ENCODE results near the gene TREX2.

Gene TREX2

DNA sequence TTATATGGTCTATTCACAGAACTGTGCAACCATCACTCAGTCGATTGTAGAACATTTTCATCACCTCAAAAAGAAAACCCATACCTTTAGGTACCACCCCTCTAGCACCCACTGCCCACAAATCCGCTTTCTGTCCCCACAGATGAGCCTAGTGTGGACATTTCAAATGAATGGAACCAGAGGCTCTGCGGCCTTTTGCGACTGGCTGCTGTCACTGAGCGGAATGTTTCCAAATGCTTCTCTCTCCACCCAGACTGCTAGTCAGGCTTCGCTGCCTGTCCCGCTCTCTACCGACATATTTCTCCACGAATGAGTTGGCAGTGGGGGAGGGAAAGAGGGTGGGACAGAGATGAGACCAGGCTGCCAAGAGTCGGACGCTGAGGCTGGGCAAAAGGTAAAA lies 47.2 kb upstream of the TREX2 start:
- no peaks in the 10 kb centered on the region for H3K79me2 ChIP-seq (ENCODE audit: control insufficient read depth, insufficient read depth, low read length, poor library complexity)
- no peak overlapping the region for H2BK120ac ChIP-seq (ENCODE audit: insufficient read depth, low read length, poor library complexity)
- H2AFZ ChIP-seq (ENCODE audit: insufficient read depth, low read length, poor library complexity), result no peak overlapping the region
- no CpG with 5 or more reads among the region's 11 CpGs for WGBS (ENCODE audit: extremely low coverage, insufficient coverage, insufficient read length)
- no peak overlapping the region for H3K14ac ChIP-seq (ENCODE audit: low read length)
- H3K27me3 ChIP-seq (ENCODE audit: insufficient read depth, low read length), result no peaks in the 10 kb centered on the region
- H3K4me2 ChIP-seq (ENCODE audit: low read length), result no peak overlapping the region
- no peak overlapping the region for H3K9ac ChIP-seq (ENCODE audit: low read length)
- no peaks in the 10 kb centered on the region for H3K9me3 ChIP-seq (ENCODE audit: insufficient read depth, low read depth, low read length)
- H3K36me3 ChIP-seq (ENCODE audit: control insufficient read depth in 1 of 2, insufficient read depth in 2 of 2, low read length in 2 of 2), result no peaks in the 10 kb centered on the region
- peaks cover 10% of the 10 kb centered on the region for H3K79me1 ChIP-seq (ENCODE audit: low read length)
- no peak overlapping the region for H3K4me3 ChIP-seq (ENCODE audit: low read depth, low read length)
- H3K23ac ChIP-seq (ENCODE audit: low read length), result no peak overlapping the region
- H3K18ac ChIP-seq (ENCODE audit: low read length), result no peak overlapping the region
- no peak overlapping the region for H3K27ac ChIP-seq (ENCODE audit: low read depth, low read length)
- no peak overlapping the region for H4K12ac ChIP-seq (ENCODE audit: low read depth, low read length)
- H3K4ac ChIP-seq (ENCODE audit: low read depth, low read length), result no peak overlapping the region
- no peak overlapping the region for H2AK5ac ChIP-seq (ENCODE audit: low read length)
- H2BK5ac ChIP-seq (ENCODE audit: low read depth, low read length, poor library complexity), result no peak overlapping the region
- peak in 1 of 2 donors; percentile 50 for DNase-seq
- H4K91ac ChIP-seq (ENCODE audit: low read depth, low read length), result no peak overlapping the region
- no peak overlapping the region for H4K8ac ChIP-seq (ENCODE audit: low read depth, low read length)
- peaks cover 5 to 8% of the 10 kb centered on the region in 2 experiments for H3K4me1 ChIP-seq (ENCODE audit: control insufficient read depth in 1 of 2, insufficient read depth in 2 of 2, low read length in 2 of 2)
- H2BK12ac ChIP-seq (ENCODE audit: low read length), result no peak overlapping the region

DNA sequence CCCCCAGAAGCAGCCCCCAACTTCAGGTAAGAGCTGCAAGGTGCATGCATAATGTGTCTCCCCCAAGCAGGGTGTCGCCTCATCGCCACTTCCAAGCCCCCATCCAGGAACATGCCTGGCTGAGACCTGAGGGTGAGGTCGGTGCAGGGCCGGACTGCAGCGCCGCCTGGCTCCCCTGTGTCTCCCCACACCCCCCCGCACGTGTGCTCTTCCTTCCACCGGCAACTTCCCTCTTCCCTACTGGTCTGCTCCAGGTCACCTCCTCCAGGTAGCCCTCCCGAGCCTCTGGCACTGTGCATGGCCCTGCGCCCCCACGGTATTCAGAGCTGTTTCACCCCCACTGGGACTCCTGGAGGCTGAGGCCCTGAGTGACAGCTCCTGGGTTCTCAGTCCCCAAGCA lies 46.7 kb upstream of the TREX2 start:
- no peaks in the 10 kb centered on the region for H3K79me2 ChIP-seq (ENCODE audit: control insufficient read depth, insufficient read depth, low read length, poor library complexity)

DNA sequence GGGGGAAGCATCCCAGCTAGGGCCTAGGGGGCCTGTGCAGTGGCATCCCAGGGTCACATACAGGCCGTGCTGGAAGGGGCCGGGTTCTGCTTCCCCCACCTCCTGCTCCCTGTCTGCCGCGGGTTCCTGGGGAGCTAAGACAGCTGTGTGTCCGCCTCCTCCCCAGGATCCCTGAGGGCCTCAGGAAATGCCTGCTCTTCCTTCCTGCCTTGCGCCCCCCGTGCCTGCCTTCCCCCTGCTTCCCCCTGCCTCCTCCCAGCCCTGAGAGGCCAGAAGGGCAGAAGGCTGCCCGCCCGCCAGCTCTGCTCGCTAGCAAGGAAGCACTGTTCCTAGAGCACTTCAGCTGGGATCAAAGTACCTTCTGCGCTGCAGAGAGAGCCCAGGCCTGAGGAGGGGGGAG lies 46.1 kb upstream of the TREX2 start:
- Histone ChIP-seq H2AFZ (ENCODE audit: insufficient read depth, low read length, poor library complexity) (no peak overlapping the region), H3K23ac (ENCODE audit: low read length) (no peak overlapping the region), H3K14ac (ENCODE audit: low read length) (no peak overlapping the region), H3K27ac (ENCODE audit: low read depth, low read length) (no peak overlapping the region), H3K27me3 (ENCODE audit: insufficient read depth, low read length) (no peaks in the 10 kb centered on the region), H4K8ac (ENCODE audit: low read depth, low read length) (no peak overlapping the region), H3K4me1 (ENCODE audit: control insufficient read depth in 1 of 2, insufficient read depth in 2 of 2, low read length in 2 of 2) (peaks cover 7 to 16% of the 10 kb centered on the region in 2 experiments), H3K36me3 (ENCODE audit: control insufficient read depth in 1 of 2, insufficient read depth in 2 of 2, low read length in 2 of 2) (no peaks in the 10 kb centered on the region), H3K18ac (ENCODE audit: low read length) (no peak overlapping the region), H3K4me3 (ENCODE audit: low read depth, low read length) (no peak overlapping the region), H4K91ac (ENCODE audit: low read depth, low read length) (peak overlapping the region; percentile 40), H3K79me1 (ENCODE audit: low read length) (peaks cover 16% of the 10 kb centered on the region), H2BK12ac (ENCODE audit: low read length) (no peak overlapping the region), H3K4ac (ENCODE audit: low read depth, low read length) (no peak overlapping the region), H2AK5ac (ENCODE audit: low read length) (no peak overlapping the region), H2BK5ac (ENCODE audit: low read depth, low read length, poor library complexity) (no peak overlapping the region), H3K9ac (ENCODE audit: low read length) (no peak overlapping the region), H4K12ac (ENCODE audit: low read depth, low read length) (no peak overlapping the region), H2BK120ac (ENCODE audit: insufficient read depth, low read length, poor library complexity) (no peak overlapping the region), H3K9me3 (ENCODE audit: insufficient read depth, low read depth, low read length) (no peaks in the 10 kb centered on the region), H3K4me2 (ENCODE audit: low read length) (no peak overlapping the region), H3K79me2 (ENCODE audit: control insufficient read depth, insufficient read depth, low read length, poor library complexity) (no peaks in the 10 kb centered on the region)
- no peak for DNase-seq
- no CpG with 5 or more reads among the region's 11 CpGs for WGBS (ENCODE audit: extremely low coverage, insufficient coverage, insufficient read length)

More for the DNA sequence above, 46.7 kb upstream of the TREX2 start:
- Histone ChIP-seq H2BK120ac (ENCODE audit: insufficient read depth, low read length, poor library complexity) (no peak overlapping the region), H3K14ac (ENCODE audit: low read length) (no peak overlapping the region), H3K9me3 (ENCODE audit: insufficient read depth, low read depth, low read length) (no peaks in the 10 kb centered on the region), H3K23ac (ENCODE audit: low read length) (no peak overlapping the region), H4K8ac (ENCODE audit: low read depth, low read length) (no peak overlapping the region), H4K12ac (ENCODE audit: low read depth, low read length) (no peak overlapping the region), H3K4me1 (ENCODE audit: control insufficient read depth in 1 of 2, insufficient read depth in 2 of 2, low read length in 2 of 2) (peaks cover 7 to 14% of the 10 kb centered on the region in 2 experiments), H3K9ac (ENCODE audit: low read length) (no peak overlapping the region), H3K79me1 (ENCODE audit: low read length) (peaks cover 15% of the 10 kb centered on the region), H3K36me3 (ENCODE audit: control insufficient read depth in 1 of 2, insufficient read depth in 2 of 2, low read length in 2 of 2) (no peaks in the 10 kb centered on the region), H4K91ac (ENCODE audit: low read depth, low read length) (no peak overlapping the region), H3K4me2 (ENCODE audit: low read length) (no peak overlapping the region), H3K4me3 (ENCODE audit: low read depth, low read length) (no peak overlapping the region), H3K4ac (ENCODE audit: low read depth, low read length) (no peak overlapping the region), H3K27ac (ENCODE audit: low read depth, low read length) (no peak overlapping the region), H3K18ac (ENCODE audit: low read length) (no peak overlapping the region), H2AFZ (ENCODE audit: insufficient read depth, low read length, poor library complexity) (no peak overlapping the region), H3K27me3 (ENCODE audit: insufficient read depth, low read length) (no peaks in the 10 kb centered on the region), H2BK5ac (ENCODE audit: low read depth, low read length, poor library complexity) (no peak overlapping the region), H2AK5ac (ENCODE audit: low read length) (no peak overlapping the region), H2BK12ac (ENCODE audit: low read length) (no peak overlapping the region)
- no peak for DNase-seq
- WGBS (ENCODE audit: extremely low coverage, insufficient coverage, insufficient read length), result no CpG with 5 or more reads among the region's 12 CpGs

DNA sequence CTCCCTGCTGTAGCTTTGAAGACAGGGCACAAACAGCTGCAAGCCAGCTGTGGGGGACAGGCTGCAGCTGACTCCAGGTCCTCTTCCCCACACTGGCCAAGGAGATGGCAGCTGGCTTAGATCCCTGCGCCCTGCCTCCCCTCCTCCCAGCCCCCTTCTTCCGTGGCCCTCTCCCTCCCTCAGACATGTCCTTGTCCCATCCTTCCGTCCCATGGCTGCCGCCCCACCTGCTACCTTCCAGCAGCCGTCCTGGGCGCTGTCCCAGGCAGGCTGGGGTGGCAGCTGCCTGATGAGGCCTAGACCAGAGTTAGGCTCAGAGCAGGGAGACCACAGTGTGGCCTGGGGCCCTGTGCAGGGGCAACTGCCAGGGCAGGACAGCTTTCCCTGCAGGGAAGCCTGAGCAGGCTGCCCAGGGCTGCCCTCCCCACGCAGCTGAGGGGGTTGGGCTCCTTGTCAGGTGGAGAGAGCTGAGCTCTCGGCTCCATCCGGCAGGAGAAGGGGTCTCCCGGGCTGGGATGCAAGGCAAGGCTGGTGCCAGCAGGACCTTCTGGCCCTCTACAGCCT lies 45.6 kb upstream of the TREX2 start:
- Histone ChIP-seq H3K23ac (ENCODE audit: low read length) (no peak overlapping the region), H3K79me1 (ENCODE audit: low read length) (peaks cover 16% of the 10 kb centered on the region), H3K18ac (ENCODE audit: low read length) (no peak overlapping the region), H3K4me1 (ENCODE audit: control insufficient read depth in 1 of 2, insufficient read depth in 2 of 2, low read length in 2 of 2) (peaks cover 7 to 16% of the 10 kb centered on the region in 2 experiments), H3K14ac (ENCODE audit: low read length) (no peak overlapping the region), H2BK120ac (ENCODE audit: insufficient read depth, low read length, poor library complexity) (no peak overlapping the region), H3K9ac (ENCODE audit: low read length) (no peak overlapping the region), H3K4ac (ENCODE audit: low read depth, low read length) (no peak overlapping the region), H2BK5ac (ENCODE audit: low read depth, low read length, poor library complexity) (no peak overlapping the region), H3K27me3 (ENCODE audit: insufficient read depth, low read length) (no peaks in the 10 kb centered on the region), H3K4me3 (ENCODE audit: low read depth, low read length) (no peak overlapping the region), H2AFZ (ENCODE audit: insufficient read depth, low read length, poor library complexity) (no peak overlapping the region), H3K4me2 (ENCODE audit: low read length) (no peak overlapping the region), H3K36me3 (ENCODE audit: control insufficient read depth in 1 of 2, insufficient read depth in 2 of 2, low read length in 2 of 2) (no peaks in the 10 kb centered on the region), H4K91ac (ENCODE audit: low read depth, low read length) (peak overlapping the region; percentile 40), H4K8ac (ENCODE audit: low read depth, low read length) (no peak overlapping the region), H3K79me2 (ENCODE audit: control insufficient read depth, insufficient read depth, low read length, poor library complexity) (no peaks in the 10 kb centered on the region), H3K27ac (ENCODE audit: low read depth, low read length) (no peak overlapping the region), H2BK12ac (ENCODE audit: low read length) (peak overlapping the region; percentile 42), H3K9me3 (ENCODE audit: insufficient read depth, low read depth, low read length) (no peaks in the 10 kb centered on the region), H2AK5ac (ENCODE audit: low read length) (no peak overlapping the region), H4K12ac (ENCODE audit: low read depth, low read length) (peak overlapping the region; percentile 31)
- WGBS (ENCODE audit: extremely low coverage, insufficient coverage, insufficient read length), result no CpG with 5 or more reads among the region's 10 CpGs
- DNase-seq, result no peak

Measured in trophoblast cell (in vitro differentiated cells and primary cell).